Naive B cell (primary cell): ENCODE results near the gene DNAH7. TPM values are rescaled to one million over a fixed set of nuclear protein-coding genes. Genes with fewer than 3 reads are reported as not detected.

Experiments used
- ATAC-seq, 2 donors: fragments of 150-1000 bp; cut with Tn5 transposase; 2 replicates each; pipeline ENCODE4 v1.10.0; 2021; ENCODE audit warnings: low read depth in 2 of 2, mild to moderate bottlenecking in 2 of 2, moderate library complexity in 2 of 2
- DNase-seq: peaks from one replicate; pipeline ENCODE4 v3.0.0; 2022
- H3K27ac Mint-ChIP-seq, 6 donors: one replicate each; pipeline ENCODE4 v1.8.0; 2020 to 2022; ENCODE audit warnings: mild to moderate bottlenecking in 6 of 6, mixed read lengths in 6 of 6, moderate library complexity in 5 of 6, inconsistent platforms in 2 of 6
- H3K27me3 Mint-ChIP-seq, 3 donors: one replicate each; pipeline ENCODE4 v1.8.0; 2021 to 2022; ENCODE audit warnings: mixed read lengths in 3 of 3, mild to moderate bottlenecking in 1 of 3
- H3K36me3 Mint-ChIP-seq, 2 donors: one replicate each; pipeline ENCODE4 v1.8.0; 2020 to 2022; ENCODE audit warnings: mixed read lengths in 2 of 2, inconsistent platforms in 1 of 2, mild to moderate bottlenecking in 1 of 2
- H3K4me1 Mint-ChIP-seq, 3 donors: one replicate each; pipeline ENCODE4 v1.8.0; 2020 to 2022; ENCODE audit warnings: mixed read lengths in 3 of 3, inconsistent platforms in 1 of 3, mild to moderate bottlenecking in 1 of 3, moderate library complexity in 1 of 3
- H3K4me3 Mint-ChIP-seq, 8 donors: one replicate each; pipeline ENCODE4 v1.8.0; 2020 to 2022; ENCODE audit warnings: mild to moderate bottlenecking in 8 of 8, mixed read lengths in 8 of 8, moderate library complexity in 8 of 8, inconsistent platforms in 2 of 8
- H3K9me3 Mint-ChIP-seq, 7 donors: one replicate each; pipeline ENCODE4 v1.8.0; 2020 to 2022; ENCODE audit warnings: mixed read lengths in 7 of 7, mild to moderate bottlenecking in 5 of 7, inconsistent platforms in 2 of 7, moderate library complexity in 1 of 7
- polyA plus RNA-seq, 6 donors: library from polyadenylated mRNA; unstranded; fragments of 300-500 nt; fragmentation: Illumina TruSeq; gene quantifications; one replicate each; pipeline ENCODE4 v1.2.3, GENCODE V29; 2021; ENCODE audit warnings: low read depth in 6 of 6

Gene DNAH7
- polyA plus RNA-seq, 6 donors from 2014 or later: 0.43 to 0.53 TPM; not detected in 4

GRCh38 chr2:195995499-195995898, 73.1 kb downstream of the DNAH7 start:
- H3K9me3 Mint-ChIP-seq: no peaks in the 10 kb centered on the region

GRCh38 chr2:195993623-195994022, 75.0 kb downstream of the DNAH7 start:
- Mint-ChIP-seq H3K27me3 (no peaks in the 10 kb centered on the region), H3K36me3 (no peaks in the 10 kb centered on the region), H3K27ac (no peak overlapping the region), H3K4me3 (no peak overlapping the region), H3K4me1 (no peaks in the 10 kb centered on the region), H3K9me3 (no peaks in the 10 kb centered on the region)
- ATAC-seq (no peak), DNase-seq (no peak)

More at GRCh38 chr2:195995499-195995898, 73.1 kb downstream of the DNAH7 start:
- peaks cover 0 to 8% (median 0%) of the 10 kb centered on the region in 3 donors for H3K27me3 Mint-ChIP-seq
- no peaks in the 10 kb centered on the region for H3K4me1 Mint-ChIP-seq
- H3K4me3 Mint-ChIP-seq: no peak overlapping the region
- H3K36me3 Mint-ChIP-seq: no peaks in the 10 kb centered on the region
- H3K27ac Mint-ChIP-seq: no peak overlapping the region
- no peak for ATAC-seq
- DNase-seq: no peak

DNA sequence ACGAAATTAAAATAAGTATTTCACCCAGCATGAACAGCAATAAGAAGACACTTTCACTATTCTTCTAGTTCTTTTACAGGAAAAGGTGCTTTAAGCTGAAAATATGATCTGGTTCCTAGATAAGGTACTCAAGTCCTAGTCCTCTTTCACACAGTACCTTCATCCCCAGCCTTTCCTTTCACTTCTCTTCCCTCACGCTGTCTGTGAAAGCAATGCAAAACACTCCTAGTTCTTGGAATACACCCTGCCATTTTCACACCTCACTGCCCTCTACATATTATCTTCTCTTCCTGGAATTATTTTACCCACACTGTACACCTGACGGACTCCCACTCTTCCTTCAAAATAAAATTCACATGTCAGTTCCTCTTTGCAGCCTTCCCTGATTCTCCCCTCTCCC, 82.9 kb downstream of the DNAH7 start:
- Mint-ChIP-seq H3K4me1 (peaks cover 0 to 9% (median 0%) of the 10 kb centered on the region in 3 donors), H3K36me3 (no peaks in the 10 kb centered on the region), H3K27me3 (no peaks in the 10 kb centered on the region), H3K9me3 (no peaks in the 10 kb centered on the region), H3K27ac (peak overlapping the region in 1 of 6 donors; percentile 63), H3K4me3 (no peak overlapping the region)
- ATAC-seq: no peak
- no peak for DNase-seq

DNA sequence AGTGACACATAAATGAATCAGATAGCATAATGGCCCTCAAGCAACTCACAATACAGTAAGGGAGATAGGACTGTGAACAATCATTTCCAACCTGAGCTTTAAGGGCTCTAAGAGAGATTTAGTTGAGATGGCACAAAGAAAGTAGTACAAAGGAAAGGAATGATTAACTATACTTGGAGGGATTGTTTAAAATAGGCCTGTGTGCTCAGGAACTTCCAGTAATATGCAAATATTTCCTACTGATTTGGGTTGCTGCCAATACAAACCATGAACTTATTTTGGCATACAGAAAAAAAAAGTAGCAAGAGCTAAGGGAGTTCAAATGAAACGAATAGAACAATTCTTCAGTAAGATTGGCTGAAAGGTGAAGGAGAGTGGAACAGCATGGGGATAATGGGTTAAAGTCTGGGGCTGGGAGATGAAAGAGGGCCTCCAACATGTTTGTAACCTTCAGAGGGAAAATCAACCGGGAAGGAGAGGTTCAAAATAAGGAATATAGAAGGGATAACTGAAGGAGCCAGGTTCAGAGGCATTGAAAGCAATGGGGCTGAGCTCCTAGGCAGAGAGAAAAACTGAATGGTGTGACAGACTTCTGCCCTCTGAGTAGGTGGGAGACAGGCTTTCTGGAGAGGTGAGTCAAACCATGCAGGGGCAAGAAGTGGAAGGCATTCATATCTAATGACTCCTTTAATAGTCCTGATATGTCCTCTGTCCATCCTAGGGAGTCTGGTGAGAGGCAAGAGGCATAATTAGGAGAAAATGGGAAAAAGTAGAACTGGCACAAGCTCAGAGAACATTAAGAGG, 83.5 kb downstream of the DNAH7 start:
- ATAC-seq: no peak
- peaks cover 0 to 5% (median 2%) of the 10 kb centered on the region in 7 donors for H3K9me3 Mint-ChIP-seq
- no peaks in the 10 kb centered on the region for H3K27me3 Mint-ChIP-seq
- H3K4me1 Mint-ChIP-seq: peaks cover 0 to 9% (median 0%) of the 10 kb centered on the region in 3 donors
- H3K4me3 Mint-ChIP-seq: no peak overlapping the region
- DNase-seq: no peak
- H3K27ac Mint-ChIP-seq: peak overlapping the region in 1 of 6 donors; percentile 5
- no peaks in the 10 kb centered on the region for H3K36me3 Mint-ChIP-seq

- DNase-seq: no peak
- Mint-ChIP-seq H3K27ac (no peak overlapping the region), H3K27me3 (peaks cover 0 to 8% (median 7%) of the 10 kb centered on the region in 3 donors), H3K4me3 (no peak overlapping the region), H3K9me3 (peaks cover 0 to 3% (median 0%) of the 10 kb centered on the region in 7 donors), H3K36me3 (no peaks in the 10 kb centered on the region), H3K4me1 (peaks cover 0 to 3% (median 0%) of the 10 kb centered on the region in 3 donors)
- ATAC-seq: no peak
These were observed 101.3 kb downstream of the DNAH7 start for GRCh38 chr2:195967336-195967735.

GRCh38 chr2:195961873-195962272, 106.8 kb downstream of the DNAH7 start:
- H3K27me3 Mint-ChIP-seq: peaks cover 0 to 8% (median 0%) of the 10 kb centered on the region in 3 donors
- no peak overlapping the region for H3K27ac Mint-ChIP-seq
- H3K36me3 Mint-ChIP-seq: no peaks in the 10 kb centered on the region
- ATAC-seq: peak; percentile 65 to 73
- H3K4me3 Mint-ChIP-seq: no peak overlapping the region
- peaks cover 0 to 3% (median 0%) of the 10 kb centered on the region in 7 donors for H3K9me3 Mint-ChIP-seq
- DNase-seq: no peak
- peaks cover 0 to 3% (median 0%) of the 10 kb centered on the region in 3 donors for H3K4me1 Mint-ChIP-seq

DNA sequence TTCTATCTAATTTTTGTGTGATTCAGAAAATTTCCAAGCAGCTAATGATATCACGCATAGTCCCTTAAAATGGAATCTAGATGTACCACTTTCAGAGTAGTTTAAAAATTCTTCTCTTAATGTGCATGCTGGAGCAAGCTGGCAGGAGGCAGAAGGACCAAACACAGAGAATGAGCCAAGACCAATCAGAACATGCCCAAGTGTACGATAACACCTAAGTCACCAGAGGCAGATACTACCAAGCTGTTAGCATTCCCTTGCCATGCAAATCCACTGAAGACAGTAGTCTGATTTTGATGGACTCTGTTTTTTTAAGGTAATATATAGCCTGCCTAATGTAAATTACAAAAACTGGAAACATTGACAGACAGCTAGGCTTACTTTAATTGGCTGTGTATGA, 109.3 kb downstream of the DNAH7 start:
- H3K4me3 Mint-ChIP-seq: no peak overlapping the region
- peaks cover 0 to 3% (median 0%) of the 10 kb centered on the region in 3 donors for H3K4me1 Mint-ChIP-seq
- H3K27ac Mint-ChIP-seq: no peak overlapping the region
- H3K36me3 Mint-ChIP-seq: no peaks in the 10 kb centered on the region
- DNase-seq: no peak
- ATAC-seq: no peak
- H3K27me3 Mint-ChIP-seq: no peaks in the 10 kb centered on the region
- peaks cover 0 to 11% (median 0%) of the 10 kb centered on the region in 7 donors for H3K9me3 Mint-ChIP-seq

DNA sequence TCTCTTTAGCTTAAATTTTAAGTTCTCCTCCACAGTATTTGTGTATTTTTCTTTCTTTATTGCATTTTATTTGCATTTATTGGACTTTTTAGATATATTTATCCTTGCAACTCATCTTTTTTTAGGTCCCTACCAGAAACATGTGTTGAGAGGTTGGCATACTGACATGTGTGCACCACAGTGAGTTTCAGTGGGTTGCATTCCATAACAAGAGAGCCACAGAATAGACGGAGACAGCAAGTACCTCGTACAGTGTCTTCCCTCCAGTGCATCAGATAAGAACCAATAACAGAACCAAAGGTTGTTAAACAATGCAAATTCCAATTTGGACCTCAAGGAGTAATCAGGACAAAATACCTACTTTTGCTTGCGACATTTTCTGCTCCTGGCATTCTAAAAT, 111.9 kb downstream of the DNAH7 start:
- peaks cover 0 to 8% of the 10 kb centered on the region in 2 donors for H3K36me3 Mint-ChIP-seq
- DNase-seq (no peak), ATAC-seq (no peak)
- H3K27ac Mint-ChIP-seq: no peak overlapping the region
- H3K27me3 Mint-ChIP-seq: peaks cover 0 to 10% (median 6%) of the 10 kb centered on the region in 3 donors
- no peak overlapping the region for H3K4me3 Mint-ChIP-seq
- no peaks in the 10 kb centered on the region for H3K4me1 Mint-ChIP-seq
- peaks cover 4 to 29% (median 12%) of the 10 kb centered on the region in 7 donors for H3K9me3 Mint-ChIP-seq

GRCh38 chr2:195945056-195945455, 123.6 kb downstream of the DNAH7 start:
- Mint-ChIP-seq H3K27me3 (no peaks in the 10 kb centered on the region), H3K36me3 (peaks cover 0 to 9% of the 10 kb centered on the region in 2 donors), H3K4me1 (peaks cover 8 to 10% (median 9%) of the 10 kb centered on the region in 3 donors), H3K9me3 (peaks cover 6 to 27% (median 15%) of the 10 kb centered on the region in 7 donors), H3K4me3 (no peak overlapping the region), H3K27ac (no peak overlapping the region)
- no peak for DNase-seq
- no peak for ATAC-seq

DNA sequence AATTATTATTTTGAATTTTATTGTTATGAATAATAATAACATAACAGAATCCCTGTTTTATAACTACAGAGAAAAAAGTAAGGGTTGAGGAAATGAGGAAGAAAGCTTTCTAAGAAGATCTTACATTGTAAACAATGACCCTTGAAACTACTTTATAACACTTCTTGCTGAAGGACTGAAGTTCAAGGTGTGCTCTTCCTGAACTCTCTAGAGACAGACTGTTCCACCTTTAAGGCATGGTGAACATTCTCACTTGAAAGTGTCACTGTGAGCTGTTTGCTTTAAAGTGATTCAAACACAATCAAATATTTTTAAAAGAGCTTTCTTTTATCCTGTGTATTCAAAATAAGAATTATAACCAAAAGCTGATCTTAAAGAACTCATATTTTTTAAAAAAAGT, 131.5 kb downstream of the DNAH7 start:
- Mint-ChIP-seq H3K27me3 (no peaks in the 10 kb centered on the region), H3K9me3 (peaks cover 1 to 6% (median 4%) of the 10 kb centered on the region in 7 donors), H3K4me1 (peaks cover 0 to 3% (median 0%) of the 10 kb centered on the region in 3 donors), H3K27ac (no peak overlapping the region), H3K4me3 (no peak overlapping the region), H3K36me3 (peaks cover 0 to 4% of the 10 kb centered on the region in 2 donors)
- no peak for DNase-seq
- no peak for ATAC-seq

- H3K4me3 Mint-ChIP-seq: no peak overlapping the region
- no peaks in the 10 kb centered on the region for H3K27me3 Mint-ChIP-seq
- peaks cover 0 to 3% of the 10 kb centered on the region in 2 donors for H3K36me3 Mint-ChIP-seq
- no peak overlapping the region for H3K27ac Mint-ChIP-seq
- peaks cover 0 to 5% (median 0%) of the 10 kb centered on the region in 3 donors for H3K4me1 Mint-ChIP-seq
- ATAC-seq (no peak), DNase-seq (no peak)
- peaks cover 0 to 7% (median 0%) of the 10 kb centered on the region in 7 donors for H3K9me3 Mint-ChIP-seq
These were observed 134.2 kb downstream of the DNAH7 start for GRCh38 chr2:195934484-195934883.

DNA sequence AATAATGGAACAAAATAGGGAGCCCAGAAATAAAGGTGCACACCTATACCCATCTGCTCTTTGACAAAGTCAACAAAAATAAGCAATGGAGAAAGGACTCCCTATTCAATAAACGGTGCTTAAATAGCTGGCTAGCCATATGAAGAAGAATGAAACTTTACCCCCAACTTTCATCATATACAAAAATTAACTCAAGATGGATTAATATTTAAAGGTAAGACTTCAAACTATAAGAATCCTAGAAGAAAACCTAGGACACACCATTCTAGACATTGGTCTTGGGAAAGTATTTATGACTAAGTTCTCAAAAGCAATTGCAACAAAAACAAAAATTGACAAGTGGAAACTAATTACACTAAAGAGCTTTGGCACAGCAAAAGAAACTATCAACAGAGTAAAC, 139.1 kb downstream of the DNAH7 start:
- ATAC-seq (no peak), DNase-seq (no peak)
- H3K36me3 Mint-ChIP-seq: peaks cover 0 to 3% of the 10 kb centered on the region in 2 donors
- H3K27ac Mint-ChIP-seq: no peak overlapping the region
- H3K4me1 Mint-ChIP-seq: peaks cover 0 to 5% (median 0%) of the 10 kb centered on the region in 3 donors
- H3K27me3 Mint-ChIP-seq: no peaks in the 10 kb centered on the region
- H3K9me3 Mint-ChIP-seq: peaks cover 0 to 7% (median 0%) of the 10 kb centered on the region in 7 donors
- no peak overlapping the region for H3K4me3 Mint-ChIP-seq

DNA sequence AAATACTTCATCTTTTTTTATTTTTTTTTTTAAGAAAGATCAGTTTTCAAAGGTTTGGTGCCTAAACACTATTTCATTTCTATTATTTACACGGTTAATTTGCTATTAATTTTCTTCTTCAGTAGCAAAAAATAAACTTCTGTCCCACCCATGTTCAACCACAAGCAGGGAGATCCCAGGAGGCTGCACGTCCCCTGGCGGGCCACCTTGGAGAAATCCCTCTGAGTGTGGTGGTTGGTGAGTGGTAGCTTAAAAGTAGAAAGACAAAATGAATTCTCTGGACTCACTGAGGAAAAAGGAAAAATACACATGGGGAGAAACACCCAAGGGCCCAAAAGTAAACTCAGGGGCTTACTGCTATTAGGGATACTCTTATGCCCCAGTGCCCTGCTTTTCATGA, 143.5 kb downstream of the DNAH7 start:
- DNase-seq (no peak), ATAC-seq (no peak)
- no peaks in the 10 kb centered on the region for H3K27me3 Mint-ChIP-seq
- no peaks in the 10 kb centered on the region for H3K4me1 Mint-ChIP-seq
- peaks cover 0 to 3% (median 0%) of the 10 kb centered on the region in 7 donors for H3K9me3 Mint-ChIP-seq
- H3K27ac Mint-ChIP-seq: no peak overlapping the region
- H3K36me3 Mint-ChIP-seq: no peaks in the 10 kb centered on the region
- no peak overlapping the region for H3K4me3 Mint-ChIP-seq

- Mint-ChIP-seq H3K4me1 (no peaks in the 10 kb centered on the region), H3K4me3 (no peak overlapping the region), H3K27me3 (no peaks in the 10 kb centered on the region), H3K36me3 (no peaks in the 10 kb centered on the region), H3K27ac (no peak overlapping the region), H3K9me3 (peaks cover 0 to 4% (median 0%) of the 10 kb centered on the region in 7 donors)
- no peak for ATAC-seq
- DNase-seq: no peak
These were observed 144.7 kb downstream of the DNAH7 start for GRCh38 chr2:195923889-195924288.
